ENCODE measurements around the gene FARS2.
"Not testable (repeated sequence)": the region's sequence is repeated elsewhere in the genome, so short reads cannot be mapped to it uniquely, and the experiment has no call there.

FARS2 gene

GRCh38 chr6:5652406-5653137 is 391.3 kb downstream of the FARS2 start:
- TF ChIP-seq CTCF (IDR thresholded peaks at IDR 0.05; ENCODE audit: low read depth, low read length, missing control alignments) = no peak

GRCh38 chr6:5653801-5654200 is 392.5 kb downstream of the FARS2 start:
- TF ChIP-seq CTCF (IDR thresholded peaks at IDR 0.05; ENCODE audit: low read depth, low read length, missing control alignments) = no peak
- DNase-seq (ENCODE audit: low read depth) = no peak
- no peak overlapping the region for H3K4me3 ChIP-seq (ENCODE audit: low read depth, low read length)

More at GRCh38 chr6:5652406-5653137, 391.3 kb downstream of the FARS2 start:
- no peak for DNase-seq (ENCODE audit: low read depth)
- no peak overlapping the region for H3K4me3 ChIP-seq (ENCODE audit: low read depth, low read length)

GRCh38 chr6:5656226-5656625 is 394.9 kb downstream of the FARS2 start:
- DNase-seq (ENCODE audit: low read depth) = no peak
- no peak for TF ChIP-seq CTCF (IDR thresholded peaks at IDR 0.05; ENCODE audit: low read depth, low read length, missing control alignments)
- no peak overlapping the region for H3K4me3 ChIP-seq (ENCODE audit: low read depth, low read length)

GRCh38 chr6:5656695-5657094 is 395.4 kb downstream of the FARS2 start:
- not testable (repeated sequence) for H3K4me3 ChIP-seq (ENCODE audit: low read depth, low read length); DNase-seq (ENCODE audit: low read depth)

- TF ChIP-seq CTCF (IDR thresholded peaks at IDR 0.05; ENCODE audit: low read depth, low read length, missing control alignments) = no peak
Observed at GRCh38 chr6:5657684-5658430, 396.5 kb downstream of the FARS2 start.

GRCh38 chr6:5659467-5659866 is 398.2 kb downstream of the FARS2 start:
- TF ChIP-seq CTCF (IDR thresholded peaks at IDR 0.05; ENCODE audit: low read depth, low read length, missing control alignments) = no peak
- no peak for DNase-seq (ENCODE audit: low read depth)

More at GRCh38 chr6:5657684-5658430, 396.5 kb downstream of the FARS2 start:
- H3K4me3 ChIP-seq (ENCODE audit: low read depth, low read length) = no peak overlapping the region
- DNase-seq (ENCODE audit: low read depth) = no peak

GRCh38 chr6:5660772-5661171 is 399.5 kb downstream of the FARS2 start:
- DNase-seq (ENCODE audit: low read depth) = no peak

More at GRCh38 chr6:5659467-5659866, 398.2 kb downstream of the FARS2 start:
- no peak overlapping the region for H3K4me3 ChIP-seq (ENCODE audit: low read depth, low read length)

More at GRCh38 chr6:5660772-5661171, 399.5 kb downstream of the FARS2 start:
- H3K4me3 ChIP-seq (ENCODE audit: low read depth, low read length) = no peak overlapping the region
- no peak for TF ChIP-seq CTCF (IDR thresholded peaks at IDR 0.05; ENCODE audit: low read depth, low read length, missing control alignments)

Data from GM12864 (cell line).